ENCODE results near the gene EPS8L1. TPM values are rescaled to one million over a fixed set of nuclear protein-coding genes. Genes with fewer than 3 reads are reported as not detected.

EPS8L1 gene
- total and polyA plus RNA-seq, 2 donors (not counting 1 experiment from before 2014, with no cell fraction given) = 0.72 to 1.0 TPM

GRCh38 chr19:55027472-55028337, 48.0 kb upstream of the EPS8L1 start:
- ATAC-seq (ENCODE audit: low read depth) (no peak), DNase-seq (no peak)
- H3K27ac Mint-ChIP-seq = no peak overlapping the region
- intact Hi-C loops (cut with micrococcal nuclease) = no loop called here
- WGBS (ENCODE audit: insufficient coverage) = 95% methylated on average over 17 of the region's 21 CpGs
- Histone ChIP-seq H3K9me3 (ENCODE audit: control extremely low read depth in 1 of 3, control insufficient read depth in 2 of 3, insufficient read depth in 1 of 3, low read length in 2 of 3) (peaks cover 0 to 26% (median 7%) of the 10 kb centered on the region in 3 donors), H3K4me2 (replicated peaks; ENCODE audit: low read depth, low read length, poor library complexity, severe bottlenecking) (no peak overlapping the region), H3K4me1 (ENCODE audit: control insufficient read depth in 2 of 2, insufficient read depth in 2 of 2, low read length in 2 of 2) (no peaks in the 10 kb centered on the region), H3K9ac (ENCODE audit: low read length) (no peak overlapping the region), H2AFZ (ENCODE audit: insufficient read depth, low read depth, low read length, poor library complexity, severe bottlenecking) (no peak overlapping the region), H3K27ac (ENCODE audit: low read length in 2 of 2) (no peak overlapping the region), H3K4me3 (ENCODE audit: control extremely low read depth in 1 of 5, extremely low read depth in 1 of 5, insufficient read depth in 1 of 5, low read depth in 2 of 5, low read length in 4 of 5) (no peak overlapping the region), H3K27me3 (replicated peaks in 1 of 4; ENCODE audit: control extremely low read depth in 1 of 4, control insufficient read depth in 3 of 4, insufficient read depth in 4 of 4, low read length in 3 of 4) (no peaks in the 10 kb centered on the region), H4K20me1 (ENCODE audit: control insufficient read depth, insufficient read depth, low read length, poor library complexity, severe bottlenecking) (no peaks in the 10 kb centered on the region), H3K36me3 (replicated peaks in 1 of 2; ENCODE audit: control extremely low read depth in 1 of 2, control insufficient read depth in 1 of 2, extremely low read depth in 1 of 2, insufficient read depth in 2 of 2, low read length in 1 of 2) (no peaks in the 10 kb centered on the region), H3K79me2 (ENCODE audit: control insufficient read depth, insufficient read depth, low read length) (peaks cover 4% of the 10 kb centered on the region)
- H3K4me3 Mint-ChIP-seq = no peak overlapping the region
- H3K9me3 Mint-ChIP-seq (ENCODE audit: insufficient read depth) = peaks cover 4% of the 10 kb centered on the region
- no peaks in the 10 kb centered on the region for H3K27me3 Mint-ChIP-seq
- POLR2A ChIA-PET = no interaction called here
- TF ChIP-seq CTCF (IDR thresholded peaks at IDR 0.05) = no peak
- no peak for TF ChIP-seq EZH2 (IDR thresholded peaks at IDR 0.05; ENCODE audit: borderline replicate concordance, insufficient read depth, low read depth, low read length, poor library complexity, severe bottlenecking)
- peaks cover 6% of the 10 kb centered on the region for H3K4me1 Mint-ChIP-seq
- CTCF ChIA-PET = interaction anchor here (0.6 kb wide), 1 partner anchor 875 kb away, joined by 3 read pairs; no protein-coding TSS in a partner anchor

GRCh38 chr19:55028757-55029156, 46.9 kb upstream of the EPS8L1 start:
- intact Hi-C loops (cut with micrococcal nuclease) = no loop called here
- H3K9me3 ChIP-seq (ENCODE audit: control extremely low read depth in 1 of 3, control insufficient read depth in 2 of 3, insufficient read depth in 1 of 3, low read length in 2 of 3) = peaks cover 0 to 32% (median 7%) of the 10 kb centered on the region in 3 donors
- no peak overlapping the region for H2AFZ ChIP-seq (ENCODE audit: insufficient read depth, low read depth, low read length, poor library complexity, severe bottlenecking)
- peaks cover 4% of the 10 kb centered on the region for H3K79me2 ChIP-seq (ENCODE audit: control insufficient read depth, insufficient read depth, low read length)
- no peaks in the 10 kb centered on the region for H3K4me1 ChIP-seq (ENCODE audit: control insufficient read depth in 2 of 2, insufficient read depth in 2 of 2, low read length in 2 of 2)
- no peaks in the 10 kb centered on the region for H3K27me3 Mint-ChIP-seq
- no peak overlapping the region for H3K27ac ChIP-seq (ENCODE audit: low read length in 2 of 2)
- 96% methylated on average over 6 of the region's 7 CpGs for WGBS (ENCODE audit: insufficient coverage)
- no peak overlapping the region for H3K4me3 Mint-ChIP-seq
- no peaks in the 10 kb centered on the region for H3K36me3 ChIP-seq (replicated peaks in 1 of 2; ENCODE audit: control extremely low read depth in 1 of 2, control insufficient read depth in 1 of 2, extremely low read depth in 1 of 2, insufficient read depth in 2 of 2, low read length in 1 of 2)
- H3K9ac ChIP-seq (ENCODE audit: low read length) = no peak overlapping the region
- no peak overlapping the region for H3K4me3 ChIP-seq (ENCODE audit: control extremely low read depth in 1 of 5, extremely low read depth in 1 of 5, insufficient read depth in 1 of 5, low read depth in 2 of 5, low read length in 4 of 5)
- H3K27ac Mint-ChIP-seq = no peak overlapping the region
- H3K9me3 Mint-ChIP-seq (ENCODE audit: insufficient read depth) = peaks cover 4% of the 10 kb centered on the region
- H3K4me2 ChIP-seq (replicated peaks; ENCODE audit: low read depth, low read length, poor library complexity, severe bottlenecking) = no peak overlapping the region
- no peak for TF ChIP-seq CTCF (IDR thresholded peaks at IDR 0.05)
- no peak for TF ChIP-seq EZH2 (IDR thresholded peaks at IDR 0.05; ENCODE audit: borderline replicate concordance, insufficient read depth, low read depth, low read length, poor library complexity, severe bottlenecking)
- ATAC-seq (ENCODE audit: low read depth) = no peak
- POLR2A ChIA-PET = no interaction called here
- CTCF ChIA-PET = no interaction called here
- H3K4me1 Mint-ChIP-seq = peaks cover 6% of the 10 kb centered on the region
- no peak for DNase-seq
- H3K27me3 ChIP-seq (replicated peaks in 1 of 4; ENCODE audit: control extremely low read depth in 1 of 4, control insufficient read depth in 3 of 4, insufficient read depth in 4 of 4, low read length in 3 of 4) = no peaks in the 10 kb centered on the region
- H4K20me1 ChIP-seq (ENCODE audit: control insufficient read depth, insufficient read depth, low read length, poor library complexity, severe bottlenecking) = no peaks in the 10 kb centered on the region

Data from B cell (primary cell).